PC-3 (cell line): ENCODE data around the gene RBMS3. TPM values are rescaled to one million over a fixed set of nuclear protein-coding genes. Genes with fewer than 3 reads are reported as not detected.

Experiments
- ATAC-seq: fragments of 200-7000 bp; cut with Tn5 transposase; 2 replicates; pipeline ENCODE4 v1.9.1; 2020; ENCODE audit warnings: mild to moderate bottlenecking, moderate library complexity
- BruUV-seq: library from RNA; stranded (reverse); fragments of 400-500 nt; replicated peaks from 2 replicates; lab custom pipeline; 2021; lab: Mats Ljungman, UMichigan
- CTCF ChIA-PET: fragments of 300-600 bp; sonication (Branson Sonifier 250); formaldehyde crosslinking; loops from one replicate; lab custom pipeline; 2022; ENCODE audit warnings: antibody characterized with exemption; lab: Charles Lee
- POLR2A ChIA-PET: fragments of 300-600 bp; sonication (Branson Sonifier 250); formaldehyde crosslinking; loops from one replicate; lab custom pipeline; 2022; ENCODE audit warnings: antibody characterized with exemption; ENCODE audit not compliant: unreplicated experiment; lab: Charles Lee
- DNase-seq: peaks from one replicate; pipeline ENCODE4 v3.0.0-alpha.2; 2015
- H2AFZ ChIP-seq: fragments of 300-600 bp; sonication (generic); 2 replicates; pipeline ENCODE4 v1.6.0; 2016; ENCODE audit warnings: antibody characterized with exemption, low read length
- H3F3A ChIP-seq: fragments of 300-600 bp; sonication (generic); one replicate; pipeline ENCODE4 v1.6.0; 2017; ENCODE audit warnings: antibody characterized with exemption, low read length, control low read depth, mild to moderate bottlenecking; ENCODE audit not compliant: unreplicated experiment
- H3K27ac ChIP-seq: fragments of 300-600 bp; sonication (generic); 2 replicates; pipeline ENCODE4 v1.5.1; 2016; ENCODE audit warnings: mild to moderate bottlenecking, low read length
- H3K27me3 ChIP-seq: fragments of 300-600 bp; sonication (generic); 2 replicates; pipeline ENCODE4 v1.6.1; 2016; ENCODE audit warnings: low read length, mixed read lengths
- H3K36me3 ChIP-seq: fragments of 300-600 bp; sonication (generic); 2 replicates; pipeline ENCODE4 v1.6.1; 2016; ENCODE audit warnings: low read depth, mixed run types, low read length, mixed read lengths
- H3K4me1 ChIP-seq: fragments of 300-600 bp; sonication (generic); 2 replicates; pipeline ENCODE4 v1.5.1; 2016; ENCODE audit warnings: low read length; ENCODE audit not compliant: insufficient read depth
- H3K4me2 ChIP-seq: fragments of 300-600 bp; sonication (generic); 2 replicates; pipeline ENCODE4 v1.6.0; 2016; ENCODE audit warnings: low read length
- H3K4me3 ChIP-seq: fragments of 300-600 bp; sonication (generic); 2 replicates; pipeline ENCODE4 v1.5.1; 2016; ENCODE audit warnings: mild to moderate bottlenecking, low read length, mixed read lengths
- H3K79me2 ChIP-seq: fragments of 300-600 bp; sonication (generic); 2 replicates; pipeline ENCODE4 v1.6.1; 2017; ENCODE audit warnings: low read length, mixed read lengths
- H3K9ac ChIP-seq: fragments of 300-600 bp; sonication (generic); 2 replicates; pipeline ENCODE4 v1.6.0; 2016; ENCODE audit warnings: mild to moderate bottlenecking, low read length
- H3K9me2 ChIP-seq: fragments of 300-600 bp; sonication (generic); replicated peaks from 2 replicates; pipeline ENCODE4 v1.6.1; 2016; ENCODE audit warnings: mixed run types, low read length, mixed read lengths
- H3K9me3 ChIP-seq: fragments of 300-600 bp; sonication (generic); 2 replicates; pipeline ENCODE4 v1.6.1; 2016; ENCODE audit warnings: low read length, mixed read lengths
- H4K20me1 ChIP-seq: fragments of 300-600 bp; sonication (generic); 2 replicates; pipeline ENCODE4 v1.6.1; 2016; ENCODE audit warnings: low read length, mixed read lengths
- EZH2 ChIP-seq: fragments of 300-600 bp; sonication (generic); IDR thresholded peaks from one replicate; pipeline ENCODE4 v1.6.1; 2017; ENCODE audit warnings: antibody characterized with exemption, mild to moderate bottlenecking, low read length; ENCODE audit not compliant: unreplicated experiment
- EZH2phosphoT487 ChIP-seq: fragments of 300-600 bp; sonication (generic); IDR thresholded peaks from 2 replicates; pipeline ENCODE4 v1.6.1; 2018; ENCODE audit warnings: mild to moderate bottlenecking, antibody characterized with exemption, low read length, borderline replicate concordance
- intact Hi-C: fragments of 100-400 bp; cut with micrococcal nuclease; formaldehyde crosslinking; loops from 2 replicates; pipeline ENCODE4 v1.9.0; 2023
- total RNA-seq: library from RNA; depleted of rRNA; stranded (reverse); fragments of >200 nt; gene quantifications from 2 replicates; pipeline ENCODE4 v1.2.3, GENCODE V29; 2014
- TF ChIP-seq, protein P1 (sequence below): fragments of 300-600 bp; sonication (generic); conservative IDR thresholded peaks from 2 replicates; pipeline ENCODE4 v1.5.1; 2017; ENCODE audit warnings: antibody characterized with exemption, low read depth, mild to moderate bottlenecking, low read length

Gene RBMS3
- total RNA-seq, 1 experiment from 2014 or later = 5.4 TPM

DNA sequence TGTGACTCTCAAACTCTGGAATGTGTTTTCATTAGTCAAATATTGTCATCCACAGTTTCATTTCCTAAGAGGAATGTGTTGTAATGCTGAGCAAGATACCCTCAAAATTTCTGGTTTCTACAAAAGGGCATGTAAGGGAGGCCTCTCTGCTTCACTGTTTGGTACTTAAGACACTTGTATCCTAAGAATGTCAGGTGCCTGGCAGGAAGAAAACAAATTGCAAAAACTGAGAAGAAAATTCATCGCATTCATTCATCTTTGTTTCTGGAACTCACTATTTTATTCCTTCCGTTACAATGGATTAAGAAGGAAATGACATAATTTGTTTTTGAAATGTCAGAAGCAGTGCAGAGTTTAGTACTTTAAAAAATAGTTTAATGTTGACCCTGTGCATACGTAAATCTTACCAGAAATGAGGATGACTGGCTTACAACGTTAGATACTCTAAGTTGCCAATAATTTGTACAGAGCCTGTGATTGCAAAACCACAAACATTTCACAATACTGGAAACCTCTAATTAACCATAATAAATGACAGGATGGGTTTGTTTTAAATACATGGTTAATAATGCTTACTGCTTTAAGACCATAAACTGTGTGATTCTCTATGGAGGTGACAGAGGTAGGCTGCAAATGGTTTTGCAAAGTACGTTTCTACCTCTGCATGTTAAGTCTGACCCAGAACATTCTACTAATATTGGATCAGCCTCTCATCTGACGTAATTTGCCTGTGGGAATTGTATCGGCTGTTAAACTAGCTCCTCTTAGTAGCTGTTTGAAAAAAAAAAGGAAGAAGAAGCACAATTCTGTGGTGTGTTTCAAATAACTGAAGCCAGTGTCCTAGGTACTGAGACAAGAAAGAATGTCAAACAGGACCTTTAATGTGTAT is 477.8 kb downstream of the RBMS3 start:
- H4K20me1 ChIP-seq = no peaks in the 10 kb centered on the region
- intact Hi-C loops = no loop called here
- TF ChIP-seq, protein P1, sequence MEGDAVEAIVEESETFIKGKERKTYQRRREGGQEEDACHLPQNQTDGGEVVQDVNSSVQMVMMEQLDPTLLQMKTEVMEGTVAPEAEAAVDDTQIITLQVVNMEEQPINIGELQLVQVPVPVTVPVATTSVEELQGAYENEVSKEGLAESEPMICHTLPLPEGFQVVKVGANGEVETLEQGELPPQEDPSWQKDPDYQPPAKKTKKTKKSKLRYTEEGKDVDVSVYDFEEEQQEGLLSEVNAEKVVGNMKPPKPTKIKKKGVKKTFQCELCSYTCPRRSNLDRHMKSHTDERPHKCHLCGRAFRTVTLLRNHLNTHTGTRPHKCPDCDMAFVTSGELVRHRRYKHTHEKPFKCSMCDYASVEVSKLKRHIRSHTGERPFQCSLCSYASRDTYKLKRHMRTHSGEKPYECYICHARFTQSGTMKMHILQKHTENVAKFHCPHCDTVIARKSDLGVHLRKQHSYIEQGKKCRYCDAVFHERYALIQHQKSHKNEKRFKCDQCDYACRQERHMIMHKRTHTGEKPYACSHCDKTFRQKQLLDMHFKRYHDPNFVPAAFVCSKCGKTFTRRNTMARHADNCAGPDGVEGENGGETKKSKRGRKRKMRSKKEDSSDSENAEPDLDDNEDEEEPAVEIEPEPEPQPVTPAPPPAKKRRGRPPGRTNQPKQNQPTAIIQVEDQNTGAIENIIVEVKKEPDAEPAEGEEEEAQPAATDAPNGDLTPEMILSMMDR = no peak
- ATAC-seq (no peak), DNase-seq (peak; percentile 24)
- no peak overlapping the region for H3K9ac ChIP-seq
- peaks cover 30% of the 10 kb centered on the region for H3K4me1 ChIP-seq
- no TSS peak for BruUV-seq
- POLR2A ChIA-PET = interaction anchor here (0.5 kb wide), 1 partner anchor 233 kb away, joined by 3 read pairs; no protein-coding TSS in a partner anchor
- H3K79me2 ChIP-seq = no peaks in the 10 kb centered on the region
- H3K4me2 ChIP-seq = no peak overlapping the region
- no peak overlapping the region for H2AFZ ChIP-seq
- no peaks in the 10 kb centered on the region for H3K27me3 ChIP-seq
- H3K9me3 ChIP-seq = no peaks in the 10 kb centered on the region
- no peaks in the 10 kb centered on the region for H3F3A ChIP-seq
- CTCF ChIA-PET = no interaction called here
- no peak overlapping the region for H3K4me3 ChIP-seq
- no peaks in the 10 kb centered on the region for H3K9me2 ChIP-seq
- no peak overlapping the region for H3K27ac ChIP-seq
- no peaks in the 10 kb centered on the region for H3K36me3 ChIP-seq

GRCh38 chr3:29759411-29760225 is 478.7 kb downstream of the RBMS3 start:
- Histone ChIP-seq H3K27me3 (no peaks in the 10 kb centered on the region), H2AFZ (no peak overlapping the region), H3K9ac (no peak overlapping the region), H3K79me2 (no peaks in the 10 kb centered on the region), H3K9me2 (no peaks in the 10 kb centered on the region), H3F3A (no peaks in the 10 kb centered on the region), H3K4me3 (no peak overlapping the region), H3K4me1 (peaks cover 36% of the 10 kb centered on the region), H3K9me3 (no peaks in the 10 kb centered on the region), H3K4me2 (no peak overlapping the region), H4K20me1 (no peaks in the 10 kb centered on the region), H3K36me3 (no peaks in the 10 kb centered on the region), H3K27ac (no peak overlapping the region)
- DNase-seq (peak; percentile 32), ATAC-seq (no peak)
- TF ChIP-seq, protein P1 = no peak
- TF ChIP-seq EZH2phosphoT487 (no peak), EZH2 (no peak)
- POLR2A ChIA-PET = no interaction called here
- no TSS peak for BruUV-seq
- CTCF ChIA-PET = no interaction called here
- intact Hi-C loops = loop anchor here (5.0 kb wide), 5 partner anchors 152 to 1092 kb away; no protein-coding TSS in a partner anchor
